HG03108 (cell line): ENCODE results near the gene SLC19A2.
"Not testable (repeated sequence)": the region's sequence is repeated elsewhere in the genome, so short reads cannot be mapped to it uniquely, and the experiment has no call there.

Source experiments
- ATAC-seq: cut with Tn5 transposase; IDR thresholded peaks from one replicate; pipeline ENCODE4 v1.9.1; 2021; ENCODE audit warnings: moderate library complexity; ENCODE audit not compliant: unreplicated experiment

The SLC19A2 gene

DNA sequence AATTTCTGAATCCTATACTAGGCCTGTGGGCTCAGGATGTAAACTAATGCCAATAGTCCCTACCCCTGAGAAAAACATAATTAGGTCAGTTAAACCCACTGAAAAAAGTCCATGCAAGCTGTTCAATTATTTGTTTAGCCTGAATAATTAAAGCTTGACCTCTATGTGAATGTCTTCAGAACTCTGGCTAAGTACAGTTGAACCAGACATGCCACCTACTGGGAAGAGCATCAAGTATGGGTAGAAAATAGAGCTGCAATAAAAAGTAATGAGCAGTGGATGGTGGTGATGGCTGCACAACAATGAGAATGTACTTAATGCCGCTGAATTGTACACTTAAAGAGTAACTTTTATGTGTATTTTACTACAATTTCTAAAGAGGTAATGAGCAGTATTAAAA, 23.6 kb upstream of the SLC19A2 start:
- no peak for ATAC-seq

DNA sequence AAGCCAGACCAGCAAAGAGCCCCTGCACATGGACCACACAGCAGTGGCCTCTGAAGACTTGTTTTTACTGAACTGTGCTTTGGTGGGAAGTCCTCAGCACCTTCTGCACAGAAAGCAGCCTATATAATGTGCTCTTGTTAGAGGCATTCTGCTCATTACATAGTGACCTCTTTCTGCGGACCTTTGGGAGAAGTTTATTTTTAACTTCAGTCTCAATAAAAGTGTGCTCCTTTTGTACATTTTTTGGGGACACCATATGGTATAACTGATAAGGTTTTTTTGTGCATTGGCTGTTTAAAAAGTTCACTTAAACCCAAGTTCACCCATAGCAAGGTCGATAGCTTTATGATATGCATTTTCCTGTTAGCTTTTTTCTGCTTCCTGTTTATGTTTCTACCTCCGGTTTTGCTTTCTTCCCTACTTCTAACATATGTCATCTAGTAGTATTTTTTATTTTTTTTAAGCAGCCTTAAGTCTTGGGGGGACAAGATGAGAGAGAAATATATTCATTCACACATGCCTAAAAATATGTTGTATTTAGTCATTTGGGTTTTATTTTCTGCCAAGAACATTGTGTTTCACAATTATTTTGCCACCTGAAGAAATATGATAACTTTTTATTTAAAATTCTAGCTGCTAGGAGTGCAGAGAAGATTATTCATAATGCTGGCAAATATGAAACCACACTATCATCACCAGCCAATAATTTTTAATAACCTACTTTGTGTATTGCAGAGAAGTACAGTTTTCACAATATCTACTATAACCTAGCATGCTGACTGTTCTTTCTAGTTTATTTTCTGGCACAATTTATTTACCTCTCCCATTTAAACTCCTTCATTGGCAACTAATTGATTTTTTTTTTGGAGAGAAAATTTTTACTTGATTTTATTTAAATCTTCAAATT, 22.9 kb upstream of the SLC19A2 start:
- ATAC-seq = no peak

DNA sequence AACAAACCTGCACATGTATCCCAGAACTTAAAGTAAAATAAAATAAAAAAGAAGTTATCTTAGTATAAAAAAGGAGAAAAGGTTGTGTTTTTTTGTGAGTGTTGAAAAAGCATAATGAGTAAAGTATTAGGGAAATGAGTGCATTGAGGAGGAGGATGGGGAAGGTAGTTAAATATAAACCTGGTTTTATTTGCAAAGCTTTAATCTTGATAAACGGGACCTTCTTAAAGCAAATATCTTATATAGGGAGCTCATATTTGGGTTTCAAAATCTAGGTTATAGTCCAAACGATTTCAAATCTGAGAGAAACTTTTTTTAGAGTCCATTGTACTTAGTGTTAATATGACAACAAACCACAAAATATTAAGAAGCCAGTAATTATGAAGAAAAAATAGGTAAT, 21.7 kb upstream of the SLC19A2 start:
- ATAC-seq = no peak

DNA sequence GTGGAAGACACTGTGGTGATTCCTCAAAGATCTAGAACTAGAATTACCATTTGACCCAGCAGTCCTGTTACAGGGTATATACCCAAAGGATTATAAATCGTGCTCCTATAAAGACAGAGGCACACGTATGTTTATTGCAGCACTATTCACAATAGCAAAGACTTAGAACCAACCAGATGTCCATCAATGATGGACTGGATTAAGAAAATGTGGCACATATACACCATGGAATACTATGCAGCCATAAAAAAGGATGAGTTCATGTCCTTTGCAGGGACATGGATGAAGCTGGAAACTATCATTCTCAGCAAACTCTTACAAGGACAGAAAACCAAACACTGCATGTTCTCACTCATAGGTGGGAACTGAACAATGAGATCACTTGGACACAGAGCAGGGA, 17.9 kb upstream of the SLC19A2 start:
- not testable (repeated sequence) for ATAC-seq

DNA sequence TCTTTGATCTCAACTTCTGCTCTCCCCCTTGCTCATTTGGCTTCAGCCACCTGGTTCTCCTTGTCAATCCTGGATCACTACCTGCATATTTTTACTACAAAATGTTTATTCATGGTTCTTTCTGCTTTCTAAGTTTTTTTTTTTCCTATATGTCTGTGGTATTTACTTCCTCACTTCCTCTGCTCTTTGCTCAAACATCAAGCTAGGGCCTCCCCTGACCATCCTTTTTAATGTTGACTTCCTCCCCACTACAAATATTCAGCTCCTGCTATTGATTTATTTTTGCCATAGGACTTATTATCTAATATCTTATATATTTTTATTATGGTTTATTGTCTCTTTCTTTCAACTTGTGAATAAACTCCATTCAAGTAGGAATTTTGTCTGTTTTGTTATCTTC, 14.1 kb upstream of the SLC19A2 start:
- no peak for ATAC-seq

DNA sequence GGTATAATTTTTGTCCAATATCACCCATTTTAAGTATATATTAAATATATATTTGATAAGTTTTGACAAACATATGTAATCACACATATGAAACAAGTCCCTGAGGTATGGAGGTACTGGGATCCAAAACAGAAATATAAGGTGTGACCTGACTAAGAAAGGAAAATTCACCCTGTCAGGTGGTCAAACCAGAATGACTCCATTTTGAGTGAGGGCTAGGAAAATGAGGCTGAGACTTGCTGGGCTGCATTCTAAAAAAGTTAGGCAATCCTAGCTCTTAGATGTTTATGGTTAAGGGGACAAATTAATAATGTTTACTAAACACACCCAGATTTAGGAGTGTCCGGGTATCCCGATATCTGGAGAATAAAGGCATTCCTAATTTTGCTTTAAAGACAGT, 11.6 kb upstream of the SLC19A2 start:
- no peak for ATAC-seq

DNA sequence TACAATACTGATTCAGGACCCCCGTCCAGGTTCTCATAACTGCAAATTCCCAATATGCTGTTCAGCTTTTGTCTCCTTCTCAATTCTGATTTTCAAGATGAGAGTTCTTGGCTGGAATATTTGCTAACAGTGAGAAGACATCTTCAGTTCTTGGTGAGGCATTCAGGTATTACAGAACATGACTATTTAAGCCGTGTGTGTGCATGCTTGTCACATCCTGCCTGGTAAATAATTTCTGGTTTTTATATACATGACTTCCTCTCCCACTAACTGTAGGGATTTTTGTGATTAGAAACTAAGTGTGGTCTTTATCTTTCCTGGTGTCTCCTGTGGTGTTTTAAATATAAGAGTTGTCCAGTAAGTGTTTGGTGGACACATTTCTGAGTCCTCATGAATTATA, 10.2 kb upstream of the SLC19A2 start:
- ATAC-seq = no peak

DNA sequence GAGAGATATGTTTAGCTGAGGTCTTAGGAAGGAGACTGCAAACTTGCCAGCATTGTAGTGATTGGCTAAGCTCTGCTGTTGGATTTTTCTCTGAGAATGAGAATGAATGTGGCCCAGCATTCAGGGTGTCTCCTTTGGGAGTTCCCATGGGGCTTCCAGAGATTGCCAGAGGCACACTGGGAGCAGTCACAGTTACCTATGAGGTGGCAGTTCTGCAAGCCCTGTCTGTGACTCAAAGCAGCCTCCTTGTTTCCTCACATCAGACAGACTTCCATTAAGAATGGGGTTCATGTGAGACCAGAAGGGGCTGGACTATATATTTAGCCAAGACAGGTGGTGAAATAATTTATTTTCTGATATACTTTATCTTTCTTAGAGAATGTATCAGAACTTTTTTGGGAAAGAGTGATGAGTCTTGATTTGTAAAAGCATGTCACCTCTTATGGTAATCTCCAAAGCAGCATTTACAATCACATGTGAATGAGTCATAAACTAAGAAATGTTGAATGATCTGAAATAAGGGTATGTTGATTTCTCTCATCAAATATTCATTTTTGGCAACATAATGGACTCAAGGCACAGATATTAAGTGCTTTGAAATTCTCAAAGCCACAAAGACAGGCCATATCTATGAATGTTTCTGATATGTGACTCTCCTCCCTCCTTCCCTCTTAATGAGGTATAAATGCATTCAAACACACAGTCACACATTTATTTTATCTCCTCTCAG, 9.5 kb upstream of the SLC19A2 start:
- ATAC-seq = no peak

DNA sequence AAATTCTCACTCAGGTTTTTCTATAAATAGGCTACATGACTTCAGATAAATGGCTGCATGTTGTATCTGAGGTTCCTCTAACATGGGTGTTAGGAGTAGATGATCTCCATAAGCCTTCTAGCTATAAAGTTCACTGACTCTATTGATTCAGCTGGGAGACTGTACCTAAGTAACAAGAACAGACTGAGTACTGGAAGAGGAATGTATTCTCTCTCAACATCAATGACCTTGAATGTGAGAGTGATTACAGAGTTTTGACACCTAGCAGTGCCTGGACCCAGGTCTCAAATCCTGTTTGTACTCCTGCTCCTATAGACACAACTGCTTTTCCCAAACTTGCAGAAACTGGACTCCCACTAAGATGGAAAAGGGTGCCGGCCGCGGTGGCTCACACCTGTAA, 8.6 kb upstream of the SLC19A2 start:
- ATAC-seq = no peak

DNA sequence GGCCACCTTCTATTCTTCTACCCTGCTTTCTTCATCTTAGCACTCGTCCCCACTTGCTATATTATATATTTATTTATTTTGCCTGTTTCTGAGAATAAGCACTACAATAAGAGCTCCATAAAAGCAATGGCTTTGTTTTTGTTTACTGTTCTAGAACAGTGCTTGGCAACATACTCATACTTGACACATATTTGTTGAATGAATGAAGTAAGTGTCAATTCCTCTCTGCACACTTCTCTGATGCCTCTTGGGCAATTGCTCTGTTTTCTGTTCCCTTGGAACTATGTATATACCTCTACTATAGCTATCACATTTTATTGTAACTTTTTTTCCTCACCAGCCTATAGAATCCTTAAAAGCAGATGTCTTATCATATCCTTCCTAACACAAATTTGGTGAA, 7.5 kb upstream of the SLC19A2 start:
- no peak for ATAC-seq

DNA sequence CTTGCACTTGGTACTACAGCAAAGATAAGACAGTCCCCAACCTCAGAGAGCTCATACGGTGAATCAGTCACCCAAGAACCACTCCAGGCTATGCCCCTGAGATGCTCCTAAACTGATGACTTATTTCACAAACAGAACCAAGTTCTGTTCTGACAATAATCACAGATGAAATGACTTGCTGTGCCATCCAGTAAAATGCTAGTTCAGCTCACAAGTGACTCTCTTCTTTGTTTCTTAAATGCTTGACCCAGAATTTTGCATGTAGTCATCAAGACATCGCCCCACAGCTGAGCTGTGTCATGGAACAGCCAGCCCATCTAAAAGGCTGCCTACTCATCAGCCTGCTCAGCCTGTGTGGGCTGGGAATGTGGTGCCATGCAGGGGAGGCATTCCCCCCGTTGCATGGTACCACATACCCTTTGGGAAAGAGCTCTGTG, 6.1 kb upstream of the SLC19A2 start:
- ATAC-seq = peak; percentile 40

DNA sequence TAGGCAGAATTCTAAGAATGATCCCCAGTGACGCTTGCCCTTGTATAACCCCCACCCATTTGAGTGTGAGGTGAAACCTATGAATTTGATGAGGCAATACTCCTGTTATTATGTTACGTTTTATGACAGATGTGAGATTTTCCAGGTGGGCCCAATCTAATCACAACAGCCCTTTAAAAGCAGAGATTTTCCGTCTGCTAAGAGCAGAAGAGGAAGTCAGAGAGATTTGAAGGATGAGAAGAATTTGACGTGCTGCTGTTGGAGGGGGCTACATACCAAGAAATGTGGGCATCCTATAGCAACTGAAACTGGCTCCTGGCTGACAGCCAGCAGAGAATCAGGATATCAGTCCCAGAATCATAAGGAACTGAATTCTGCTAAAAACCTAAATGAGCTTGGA, 2.4 kb upstream of the SLC19A2 start:
- ATAC-seq = no peak

DNA sequence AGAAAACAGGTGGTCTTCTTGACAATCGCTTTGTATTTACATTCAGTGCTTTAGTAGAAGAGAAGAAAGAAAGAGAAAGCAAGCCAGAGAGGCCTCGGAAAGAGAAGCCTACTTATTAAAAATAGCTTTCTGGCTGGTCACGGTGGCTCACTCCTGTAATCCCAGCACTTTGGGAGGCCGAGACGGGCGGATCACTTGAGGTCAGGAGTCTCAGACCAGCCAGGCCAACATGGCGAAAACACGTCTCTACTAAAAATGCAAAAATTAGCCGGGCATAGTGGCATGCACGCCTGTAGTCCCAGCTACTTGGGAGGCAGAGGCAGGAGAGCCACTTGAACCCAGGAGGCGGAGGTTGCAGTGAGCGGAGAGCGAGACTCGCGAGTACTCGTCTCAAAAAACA, 1.8 kb upstream of the SLC19A2 start:
- ATAC-seq = no peak

DNA sequence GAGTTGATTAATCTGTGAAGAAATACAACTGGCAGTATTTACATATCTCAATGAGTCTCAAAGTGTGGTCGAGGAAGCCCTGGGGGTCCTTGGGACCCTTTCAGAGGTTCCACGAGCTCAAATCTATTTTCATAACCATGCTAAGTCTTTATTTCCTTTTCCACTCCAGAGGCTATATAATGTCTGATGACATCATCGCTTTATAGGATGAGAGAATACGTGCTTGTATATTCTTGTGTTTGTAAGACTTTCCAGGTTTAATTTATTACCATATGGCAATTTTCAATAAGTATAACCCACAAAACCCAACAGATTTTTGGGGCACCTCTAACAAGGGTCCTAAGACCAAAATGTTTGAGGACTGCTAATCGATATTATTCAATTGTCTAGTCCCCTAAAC, 1.4 kb upstream of the SLC19A2 start:
- no peak for ATAC-seq

DNA sequence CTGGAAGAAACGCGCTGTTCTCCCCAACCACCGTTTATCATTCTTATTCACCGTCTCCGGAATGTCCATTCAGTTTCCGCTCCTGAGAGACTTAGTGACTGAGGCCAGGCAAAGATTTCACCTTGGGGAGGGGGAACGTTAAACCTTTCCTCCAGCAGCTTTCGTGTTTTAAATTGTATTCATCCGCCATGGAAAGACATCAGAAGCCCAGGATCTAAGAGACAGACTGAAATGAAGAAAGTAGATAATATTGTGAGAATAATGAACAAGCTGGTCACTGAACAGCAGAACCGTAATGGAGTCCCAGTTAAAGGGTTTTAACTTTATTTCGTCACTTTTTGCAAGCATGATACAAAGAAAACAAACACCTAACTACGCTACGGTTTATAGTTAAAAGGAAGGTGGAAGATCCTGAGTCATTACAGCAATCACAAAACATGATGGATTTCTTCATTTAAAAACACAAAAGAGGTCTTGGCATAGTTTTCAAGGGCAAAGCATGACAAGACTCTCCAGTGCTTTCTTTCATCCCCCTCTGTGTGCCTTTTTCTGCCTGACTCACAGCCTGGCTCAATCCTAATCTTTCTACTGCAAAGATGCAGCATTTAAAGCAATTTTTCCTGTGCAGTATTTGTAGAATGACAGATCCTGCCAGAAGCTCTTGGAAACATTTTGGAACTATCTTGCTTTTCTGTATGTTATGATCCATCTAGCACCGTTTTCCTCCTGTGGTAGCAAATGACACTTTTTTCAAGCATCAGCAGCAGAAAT, 722 bp upstream of the SLC19A2 start:
- ATAC-seq = no peak

DNA sequence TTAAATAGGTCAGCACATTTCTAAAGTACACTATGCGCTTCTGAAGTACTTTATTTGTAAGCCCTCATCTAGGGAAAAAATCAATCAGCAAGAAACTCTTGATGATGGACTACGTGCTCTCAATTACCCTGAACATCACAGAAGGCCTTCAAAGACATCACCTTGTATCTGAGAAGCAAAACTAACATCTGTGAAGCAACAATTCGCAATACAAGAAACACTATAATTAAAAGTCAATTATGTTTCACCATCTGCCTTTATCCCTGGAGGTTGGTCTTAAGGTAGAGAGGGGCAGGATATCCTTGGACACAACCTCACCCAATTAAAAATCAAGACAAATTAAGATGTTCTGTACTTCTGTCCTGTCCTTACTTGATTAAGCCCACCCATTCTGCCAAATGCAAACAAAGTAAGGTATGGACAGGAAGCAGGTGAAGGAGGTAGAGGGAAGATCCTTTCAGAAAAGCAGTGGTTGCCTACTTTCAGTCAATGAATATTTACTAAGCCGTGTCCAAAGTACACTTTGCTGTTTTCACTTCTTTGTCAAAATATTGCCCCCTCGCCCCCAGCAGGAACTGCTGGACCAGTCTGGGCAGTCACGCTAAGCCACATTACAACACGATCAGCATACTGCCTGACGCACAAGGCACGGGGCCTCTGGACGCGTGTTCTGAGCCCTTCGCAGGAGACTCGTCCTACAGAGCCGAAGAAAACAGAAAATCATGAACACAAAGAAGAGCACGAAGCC, 887 bp downstream of the SLC19A2 start:
- ATAC-seq = no peak

DNA sequence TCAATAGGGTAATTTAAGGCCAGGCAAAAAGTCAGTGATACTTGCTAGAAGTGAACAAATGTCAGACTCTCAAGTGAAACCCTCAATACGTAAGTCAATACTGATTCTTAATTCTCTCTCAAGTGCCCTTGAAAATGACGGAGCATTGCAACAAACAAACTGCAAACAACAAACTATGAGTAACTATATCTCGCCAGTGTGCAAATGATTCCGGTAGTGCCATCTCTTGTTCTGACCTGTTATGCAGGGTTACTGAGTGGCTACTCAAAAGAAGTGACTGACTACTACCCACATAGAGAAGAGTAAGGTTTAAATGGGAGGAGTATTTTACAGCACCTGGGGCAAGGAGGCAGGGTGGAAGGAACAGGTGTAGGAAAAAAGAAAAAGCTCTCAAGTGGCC, 1.6 kb downstream of the SLC19A2 start:
- no peak for ATAC-seq

DNA sequence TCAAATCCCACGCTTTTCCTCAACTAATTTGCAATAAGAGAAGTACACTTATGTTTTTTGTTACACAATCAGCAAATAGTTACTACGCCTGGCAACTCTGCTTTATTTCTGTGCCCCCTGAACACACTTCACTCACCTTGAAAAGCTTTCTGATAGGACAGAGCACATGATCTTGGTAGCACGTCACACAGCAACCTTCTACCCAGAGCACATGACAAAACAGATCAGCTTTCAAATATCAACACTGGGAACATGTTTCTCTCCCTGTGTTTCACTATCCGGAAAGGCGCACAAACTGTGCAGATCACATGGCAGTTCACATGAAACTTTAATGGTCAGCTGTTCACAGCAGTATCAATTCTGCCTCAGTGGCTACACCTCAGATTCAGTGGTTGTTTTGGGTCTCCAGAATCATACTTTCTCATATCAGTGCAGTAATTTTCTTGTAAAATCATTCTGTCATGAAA, 2.2 kb downstream of the SLC19A2 start:
- ATAC-seq = no peak

DNA sequence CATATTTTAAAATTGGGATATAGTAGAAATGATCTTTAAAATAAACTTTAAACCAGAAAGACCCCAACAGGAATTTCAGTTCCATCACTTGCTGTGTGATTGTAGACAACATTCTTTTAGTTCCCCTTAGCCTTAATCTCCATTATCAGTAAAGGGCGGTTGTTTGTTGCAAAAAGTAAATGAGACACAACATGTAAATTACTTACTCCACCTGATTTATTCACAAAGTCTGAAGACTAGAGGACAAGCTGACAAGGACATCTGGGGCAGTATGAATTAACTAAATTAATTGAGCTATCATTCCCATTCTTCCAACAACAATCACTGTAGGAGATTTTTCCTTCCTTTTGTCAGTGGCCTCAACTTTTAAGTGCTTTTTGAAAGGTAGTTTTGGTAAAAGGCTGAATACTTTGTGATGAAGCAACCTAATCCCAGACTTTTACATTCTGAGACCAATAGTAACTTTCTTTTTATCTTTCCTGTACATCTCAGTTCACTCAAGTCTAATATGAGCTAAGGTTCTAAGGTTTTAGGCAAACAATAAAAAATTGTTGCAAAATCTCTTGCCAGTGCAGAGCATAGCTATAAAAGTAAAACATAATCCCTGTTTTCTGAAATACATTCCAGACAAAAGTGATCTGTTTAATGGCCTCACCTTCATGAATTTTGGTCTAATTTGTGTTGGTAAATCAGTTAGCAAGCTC, 6.2 kb downstream of the SLC19A2 start:
- no peak for ATAC-seq

DNA sequence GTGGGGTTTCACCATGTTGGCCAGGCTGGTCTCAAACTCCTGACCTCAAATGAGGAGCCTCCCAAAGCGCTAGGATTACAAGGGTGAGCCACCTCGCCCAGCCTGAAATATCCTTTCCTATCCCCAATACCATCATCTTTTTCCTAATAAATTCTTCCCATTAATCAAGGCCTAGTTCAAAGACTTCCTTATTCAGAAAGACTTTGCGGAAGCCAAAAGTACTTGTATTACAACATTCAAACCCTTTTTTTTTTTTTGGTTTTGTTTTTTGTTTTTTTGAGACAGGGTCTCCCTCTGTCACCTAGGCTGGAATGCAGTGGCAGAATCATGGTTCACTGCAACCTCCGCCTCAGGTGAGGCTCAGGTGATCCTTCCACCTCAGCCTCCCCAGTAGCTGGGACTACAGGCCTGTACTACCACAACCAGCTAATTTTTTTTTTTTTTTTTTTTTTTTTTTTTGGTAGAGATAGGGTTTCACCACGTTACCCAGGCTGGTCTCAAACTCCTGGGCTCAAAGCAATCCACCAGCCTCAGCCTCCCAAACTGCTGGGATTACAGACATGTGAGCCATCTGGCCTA, 7.6 kb downstream of the SLC19A2 start:
- ATAC-seq = no peak
